Posterior vena cava (tissue), 2 donors: Measurements from ENCODE around the gene DNAJB1. TPM values are rescaled to one million over a fixed set of nuclear protein-coding genes. Genes with fewer than 3 reads are reported as not detected.
"Not testable (repeated sequence)": the region's sequence is repeated elsewhere in the genome, so short reads cannot be mapped to it uniquely, and the experiment has no call there.

Source experiments
- DNase-seq: peaks from one replicate; pipeline ENCODE4 v3.0.0-alpha.2; 2020; ENCODE audit warnings: low spot score
- intact Hi-C, 2 donors: fragments of 100-400 bp; cut with DNase I; formaldehyde crosslinking; loops; one replicate each; pipeline versions ENCODE4 v1.14.1 to v1.14.2; 2022 to 2023
- total RNA-seq, 2 donors: library from RNA; stranded (reverse); fragmentation: NEBNext Ultra II Directional; extraction: Animal tissue kit (Norgen Biotek cat#: 25700); gene quantifications; one replicate each; pipeline ENCODE4 v1.2.1, GENCODE V29; 2021
- donor health status: DM: yes; HTN: yes; CAD: no.
- donor health status: DM: yes; HTN: yes; CAD: no.

The DNAJB1 gene
- total RNA-seq, 2 donors from 2014 or later: 56.2 to 63.2 TPM

DNA sequence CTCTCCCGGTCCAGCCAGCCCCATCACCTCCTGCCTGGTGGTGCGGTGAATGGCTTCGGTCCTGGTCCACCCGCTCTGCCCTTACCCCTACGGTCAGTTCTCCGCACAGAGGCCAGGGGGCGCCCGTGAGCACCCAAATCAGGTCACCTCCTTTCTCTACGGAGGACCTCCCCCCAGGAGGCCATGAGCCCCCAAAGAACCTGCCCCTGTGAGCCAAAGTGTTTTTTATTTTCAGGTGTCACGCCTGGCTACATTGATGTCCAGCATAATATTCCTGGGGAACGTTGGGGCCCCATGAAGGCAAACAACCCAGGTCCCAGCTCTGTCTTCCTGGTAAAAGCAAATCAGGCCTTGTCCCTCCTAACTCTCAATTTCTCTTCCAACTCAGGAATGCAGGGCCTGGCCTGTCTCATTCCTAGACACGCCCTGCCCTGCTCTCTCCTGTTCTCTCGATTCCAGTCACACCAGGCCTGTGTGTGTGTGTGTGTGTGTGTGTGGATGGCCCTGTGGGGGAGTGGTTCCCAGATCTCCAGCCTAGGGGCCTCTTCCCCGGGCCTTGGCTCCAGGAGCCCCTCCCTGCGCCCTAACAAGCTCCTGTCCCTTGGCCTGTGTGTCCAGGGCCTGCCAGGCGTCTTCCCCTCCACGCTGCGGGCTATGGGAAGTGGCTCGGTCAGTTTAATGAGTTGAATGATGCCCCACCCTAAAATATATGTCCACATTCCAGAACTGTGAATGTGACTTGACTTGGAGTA, 12.5 kb downstream of the DNAJB1 start:
- DNase-seq: no peak

DNA sequence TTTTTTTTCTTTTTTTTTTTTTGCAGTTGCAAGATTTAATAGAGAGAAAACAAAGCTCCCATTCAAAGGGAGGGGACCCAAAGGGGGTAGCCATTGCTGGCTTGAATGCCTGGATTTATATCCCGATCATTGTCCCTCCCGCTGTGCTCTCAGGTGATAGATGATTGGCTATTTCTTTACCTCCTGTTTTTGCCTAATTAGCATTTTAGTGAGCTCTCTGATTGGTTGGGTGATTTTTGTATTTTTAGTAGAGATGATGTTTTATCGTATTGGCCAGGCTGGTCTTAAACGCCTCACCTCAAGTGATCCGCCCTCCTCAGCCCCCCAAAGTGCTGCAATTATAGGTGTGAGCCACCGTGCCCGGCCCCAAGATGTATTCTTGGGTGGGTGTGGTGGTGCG, 13.6 kb downstream of the DNAJB1 start:
- intact Hi-C loops, DNase-seq: not testable (repeated sequence)

More for the DNA sequence above, 12.5 kb downstream of the DNAJB1 start:
- intact Hi-C loops: no loop called here

DNA sequence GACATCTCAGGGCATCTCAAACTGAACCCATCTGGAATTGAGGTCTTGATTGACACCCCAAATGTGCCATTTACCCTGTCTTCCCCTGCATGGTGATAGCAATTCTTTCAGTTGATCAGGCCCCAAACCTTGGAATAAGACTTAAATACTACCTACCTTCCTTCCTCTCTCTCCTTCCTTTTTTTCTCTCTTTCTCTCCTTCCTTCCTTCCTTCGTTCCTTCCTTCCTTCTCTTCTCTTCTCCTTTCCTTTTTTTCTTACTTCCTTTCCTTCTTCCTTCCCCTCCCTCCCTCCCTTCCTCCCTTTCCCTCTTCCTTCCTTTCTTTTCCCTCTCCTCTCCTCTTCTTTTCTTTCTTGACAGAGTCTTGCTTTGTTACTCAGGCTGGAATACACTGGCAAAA, 14.9 kb downstream of the DNAJB1 start:
- intact Hi-C loops: no loop called here
- no peak for DNase-seq

DNA sequence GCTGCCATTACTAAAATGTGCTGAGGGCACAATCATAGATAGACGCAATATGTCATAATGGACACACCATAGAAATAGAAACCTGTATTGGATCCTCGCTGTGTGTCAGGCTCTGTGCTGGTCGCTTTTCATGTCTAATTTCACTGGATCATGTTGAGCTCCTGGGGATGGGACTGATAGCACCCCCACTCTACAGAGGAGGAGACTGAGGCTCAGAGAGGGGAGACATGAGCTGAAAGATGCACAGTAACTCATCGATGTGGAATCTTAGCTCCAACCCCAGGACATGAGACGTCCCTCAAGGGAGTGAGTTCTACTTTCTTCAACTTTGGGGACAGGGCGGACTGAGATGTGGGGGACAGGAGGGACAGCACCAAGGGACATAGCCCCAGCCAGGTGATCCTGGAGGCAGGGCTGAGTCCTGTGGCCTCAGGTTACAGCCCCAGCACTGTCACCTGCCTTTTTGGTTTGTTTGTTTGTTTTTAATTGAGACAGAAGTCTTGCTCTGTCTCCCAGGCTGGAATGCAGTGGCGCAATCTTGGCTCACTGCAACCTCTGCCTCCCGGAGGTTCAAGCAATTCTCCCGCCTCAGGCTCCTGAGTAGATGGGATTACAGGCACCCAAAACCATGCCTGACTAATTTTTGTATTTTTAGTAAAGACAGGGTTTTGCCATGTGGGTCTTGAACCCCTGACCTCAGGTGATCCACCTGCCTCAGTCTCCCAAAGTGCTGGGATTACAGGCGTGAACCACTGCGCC, 15.7 kb downstream of the DNAJB1 start:
- intact Hi-C loops: no loop called here

DNA sequence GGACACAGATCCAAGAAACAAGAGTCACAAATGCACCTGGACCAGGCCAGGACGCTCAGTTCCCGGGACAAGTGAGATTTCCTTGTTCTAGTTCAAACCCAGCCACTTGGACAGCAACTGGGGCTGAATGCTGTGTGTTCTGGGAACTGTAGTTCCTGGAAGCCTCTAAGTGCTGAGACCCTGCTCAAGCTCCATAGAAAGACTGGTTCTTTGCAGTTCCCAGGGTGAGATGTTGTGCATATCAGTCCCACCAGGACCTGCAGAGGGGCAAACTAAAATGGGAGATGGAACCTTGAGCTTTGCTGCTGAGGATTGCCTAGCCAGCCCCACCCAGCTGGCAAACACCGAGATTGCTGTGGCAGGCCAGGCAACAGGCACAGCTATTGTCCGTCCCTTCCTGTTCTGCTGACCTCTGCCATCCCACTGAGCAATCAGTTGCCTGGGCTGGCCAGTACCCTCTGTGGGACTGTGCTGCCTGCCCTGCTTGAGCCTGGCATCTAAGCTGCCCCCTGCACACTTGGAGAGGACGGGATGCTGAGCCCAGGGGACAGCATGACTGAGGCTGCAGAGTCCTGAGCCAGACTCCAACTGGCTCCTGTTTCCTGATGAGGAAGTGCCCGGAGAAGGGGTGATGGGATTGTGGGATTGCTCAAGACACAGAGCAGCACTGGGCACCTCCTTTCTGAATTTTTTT, 20.8 kb downstream of the DNAJB1 start:
- DNase-seq: no peak
- intact Hi-C loops: no loop called here

More for the DNA sequence above, 15.7 kb downstream of the DNAJB1 start:
- no peak for DNase-seq

DNA sequence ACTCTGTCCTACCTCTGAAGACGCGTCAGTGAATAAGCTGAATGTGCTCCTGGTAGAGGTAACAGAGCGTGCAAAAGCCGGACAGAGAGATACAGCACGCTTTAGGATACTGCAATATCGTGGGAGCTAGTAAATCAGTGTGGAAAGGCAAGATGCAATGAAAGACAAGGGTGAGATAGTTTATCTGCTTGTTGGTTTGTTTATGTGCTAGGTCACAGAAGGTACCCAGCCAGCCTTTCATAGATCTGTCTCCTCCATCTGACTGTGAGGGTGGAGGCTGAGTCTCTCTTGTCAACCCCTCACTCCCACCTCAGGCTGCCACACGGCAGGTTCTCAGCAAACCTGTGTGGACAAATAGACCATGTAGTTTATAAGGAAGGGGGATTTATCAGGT, 21.4 kb downstream of the DNAJB1 start:
- no peak for DNase-seq
- intact Hi-C loops: no loop called here

DNA sequence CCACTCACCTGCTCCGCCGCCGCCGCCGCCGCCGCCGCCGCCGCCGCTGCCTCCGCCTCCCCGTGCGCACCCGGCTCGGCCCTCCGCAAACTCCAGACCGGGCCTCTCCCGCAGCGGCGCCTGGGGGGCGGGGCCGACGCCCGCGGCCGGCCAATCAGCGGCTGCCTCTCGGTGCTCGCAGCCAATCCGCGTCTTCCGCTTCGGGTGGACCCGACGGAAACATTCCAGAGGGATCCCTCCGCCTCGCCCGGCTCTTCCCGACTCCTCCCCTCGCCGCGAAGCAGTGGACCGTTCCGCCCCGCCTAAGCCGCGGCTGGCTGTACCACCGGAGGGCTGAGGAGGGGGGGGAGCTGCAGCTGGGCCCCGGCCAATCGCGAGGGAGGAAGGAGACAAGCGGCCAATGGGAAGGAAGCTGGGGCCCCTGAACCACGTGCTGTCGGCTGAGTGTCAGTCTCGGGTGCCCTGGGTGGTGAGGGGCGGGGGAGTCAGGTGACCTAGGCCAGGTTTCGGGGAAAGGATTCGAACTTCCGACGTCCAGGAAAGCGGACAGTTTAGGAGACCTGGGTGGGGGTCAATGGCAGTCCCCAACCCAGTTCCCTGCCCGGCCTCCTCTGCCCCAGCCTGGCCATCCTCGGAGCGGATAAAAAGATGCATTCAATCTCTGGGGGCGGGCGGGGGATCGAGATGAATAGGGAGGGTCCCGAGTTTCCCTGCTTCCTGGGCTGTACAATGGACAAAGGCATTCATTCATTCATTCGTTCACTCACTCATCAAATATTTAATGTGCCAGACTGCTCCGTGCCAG, 22.0 kb downstream of the DNAJB1 start, which contains the start of gene GIPC1:
Gene GIPC1 (minus strand): TSS at position 99 of the 805 bp plus-strand sequence. CDS start 13,151 bp downstream, outside the sequence.
- peak; percentile 98 for DNase-seq
- intact Hi-C loops: no loop called here

DNA sequence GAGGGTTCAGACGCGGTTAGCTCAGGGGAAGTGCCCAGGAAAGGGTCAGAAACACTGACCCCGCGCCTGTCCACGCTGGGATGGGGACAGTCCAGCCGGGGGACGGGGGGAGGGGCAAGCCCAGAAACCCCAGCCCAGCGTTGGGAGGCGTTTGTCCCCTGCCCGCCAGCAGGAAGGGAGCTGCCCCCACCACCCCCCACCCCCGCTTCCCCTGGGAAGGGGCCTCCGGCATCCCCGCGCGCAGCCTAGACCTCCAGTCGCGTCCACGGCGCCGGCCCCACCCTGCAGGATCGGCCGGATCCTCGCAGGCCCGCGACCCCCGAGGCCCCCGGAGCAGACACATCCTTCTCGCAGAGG, 22.5 kb downstream of the DNAJB1 start:
- intact Hi-C loops: no loop called here
- DNase-seq: no peak

DNA sequence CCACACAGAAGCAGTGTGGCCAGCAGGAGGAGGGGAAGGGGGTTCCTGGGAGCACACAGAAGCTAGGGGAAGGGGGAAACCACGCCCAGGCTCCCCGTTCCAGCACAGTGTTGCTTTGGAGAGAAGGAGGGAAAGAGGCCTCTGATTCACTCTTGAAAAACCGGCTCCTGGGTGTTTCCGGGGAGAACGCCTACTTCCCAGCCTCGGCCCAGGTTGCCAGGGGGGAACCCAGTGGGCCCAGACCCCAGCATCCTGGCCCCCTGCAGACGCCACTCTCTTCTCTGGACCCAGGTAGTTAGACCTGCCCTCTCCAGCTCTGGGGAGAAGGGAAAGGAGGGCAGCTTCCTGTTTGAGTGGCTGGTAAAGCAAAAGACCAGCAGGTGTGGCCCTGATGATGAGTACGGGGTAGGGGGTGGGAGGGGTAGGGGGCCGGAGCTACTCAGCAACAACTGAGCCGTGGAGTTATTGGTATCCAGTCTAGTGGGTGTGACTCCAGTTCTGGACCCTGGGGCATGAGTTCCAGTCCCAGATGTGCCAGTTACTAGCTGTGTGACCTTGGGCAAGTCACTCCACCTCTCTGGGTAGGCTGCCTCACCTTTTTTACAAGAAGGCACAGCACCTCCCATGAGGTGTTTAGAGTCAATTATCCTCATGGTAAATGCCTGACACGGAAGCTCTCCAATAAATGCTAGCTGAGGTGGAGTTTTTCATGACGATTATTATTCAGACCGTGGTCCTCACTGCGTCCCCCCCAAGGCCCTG, 23.1 kb downstream of the DNAJB1 start:
- intact Hi-C loops: no loop called here
- no peak for DNase-seq

DNA sequence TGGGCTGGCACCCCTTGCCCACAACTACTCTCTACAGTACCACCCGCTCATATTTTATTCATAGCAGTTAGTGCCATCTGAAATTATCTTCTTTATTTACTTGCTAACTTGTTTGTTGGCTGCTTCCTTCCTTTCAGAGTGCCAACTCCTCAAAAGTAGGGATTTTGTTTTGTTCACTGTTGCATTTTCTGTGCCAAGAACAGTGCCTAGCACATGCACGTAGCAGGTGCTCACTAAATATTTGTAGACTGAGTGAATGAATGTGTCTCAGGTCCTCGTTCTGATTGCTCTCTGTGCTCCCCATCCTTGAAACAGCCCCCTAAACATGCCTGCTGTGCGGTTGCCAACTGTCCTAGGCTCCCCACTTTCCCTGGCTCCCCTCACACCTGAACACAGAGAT, 23.8 kb downstream of the DNAJB1 start:
- intact Hi-C loops: no loop called here
- no peak for DNase-seq

DNA sequence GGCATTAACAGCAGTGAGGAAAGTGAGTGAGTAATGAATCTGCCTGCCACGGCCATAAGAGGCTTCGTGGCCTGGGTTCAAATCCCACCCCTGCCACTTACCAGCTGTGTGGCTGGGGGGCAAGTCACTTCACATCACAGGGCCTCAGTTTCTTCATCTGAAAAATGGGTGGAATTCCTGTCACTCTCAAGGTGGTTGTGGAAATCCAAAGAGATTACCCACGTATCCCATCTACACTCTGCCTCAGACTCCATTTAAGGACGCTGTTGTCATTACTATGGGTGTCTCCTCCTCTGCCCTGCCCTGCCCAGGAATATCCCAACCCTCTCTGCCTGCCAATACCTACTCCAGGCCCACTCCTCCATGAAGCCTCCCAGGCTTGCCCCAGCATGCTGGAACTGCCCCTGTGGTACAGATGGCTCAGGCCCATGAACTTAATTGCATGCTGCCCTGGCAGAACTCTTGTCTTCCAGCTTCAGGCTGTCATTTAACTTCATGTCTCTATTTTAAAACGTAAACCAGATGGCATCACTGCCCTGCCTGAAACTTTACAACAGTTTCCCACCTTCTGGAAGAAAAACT, 25.4 kb downstream of the DNAJB1 start:
- intact Hi-C loops: no loop called here

DNA sequence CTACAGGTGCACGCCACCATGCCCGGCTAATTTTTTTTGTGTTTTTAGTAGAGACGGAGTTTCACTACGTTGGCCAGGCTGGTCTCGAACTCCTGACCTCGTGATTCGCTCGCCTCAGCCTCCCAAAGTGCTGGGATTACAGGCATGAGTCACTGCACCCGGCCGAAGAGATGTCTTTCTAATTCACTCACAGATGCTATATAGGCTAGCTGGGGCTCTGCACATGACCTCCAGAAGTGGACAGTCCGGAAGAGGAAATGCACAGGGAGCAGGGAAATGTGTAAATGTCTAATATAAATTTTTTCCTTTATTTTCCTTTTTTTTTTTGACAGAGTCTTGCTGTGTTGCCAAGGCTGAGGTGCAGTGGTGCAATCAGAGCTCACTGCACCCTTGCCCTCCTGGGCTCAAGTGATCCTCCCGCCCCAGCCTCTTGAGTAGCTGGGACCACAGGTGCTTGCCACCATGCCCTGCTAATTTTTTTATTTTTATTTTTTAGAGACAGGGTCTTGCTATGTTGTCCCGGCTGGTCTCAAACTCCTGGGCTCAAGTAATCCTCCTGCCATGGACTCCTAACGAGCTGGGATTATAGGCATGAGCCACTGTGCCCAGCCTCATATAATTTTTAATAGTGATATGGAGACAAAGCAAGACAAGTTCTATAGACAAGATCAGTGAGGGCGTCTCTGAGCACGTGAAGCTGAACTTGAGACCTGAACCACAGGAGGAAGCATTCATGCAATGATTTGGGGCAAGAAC, 30.6 kb downstream of the DNAJB1 start:
- intact Hi-C loops: loop anchor here in 1 of 2 donors (10.0 kb wide), 1 partner anchor 343 kb away; no protein-coding TSS in a partner anchor
- no peak for DNase-seq

More for the DNA sequence above, 25.4 kb downstream of the DNAJB1 start:
- no peak for DNase-seq

DNA sequence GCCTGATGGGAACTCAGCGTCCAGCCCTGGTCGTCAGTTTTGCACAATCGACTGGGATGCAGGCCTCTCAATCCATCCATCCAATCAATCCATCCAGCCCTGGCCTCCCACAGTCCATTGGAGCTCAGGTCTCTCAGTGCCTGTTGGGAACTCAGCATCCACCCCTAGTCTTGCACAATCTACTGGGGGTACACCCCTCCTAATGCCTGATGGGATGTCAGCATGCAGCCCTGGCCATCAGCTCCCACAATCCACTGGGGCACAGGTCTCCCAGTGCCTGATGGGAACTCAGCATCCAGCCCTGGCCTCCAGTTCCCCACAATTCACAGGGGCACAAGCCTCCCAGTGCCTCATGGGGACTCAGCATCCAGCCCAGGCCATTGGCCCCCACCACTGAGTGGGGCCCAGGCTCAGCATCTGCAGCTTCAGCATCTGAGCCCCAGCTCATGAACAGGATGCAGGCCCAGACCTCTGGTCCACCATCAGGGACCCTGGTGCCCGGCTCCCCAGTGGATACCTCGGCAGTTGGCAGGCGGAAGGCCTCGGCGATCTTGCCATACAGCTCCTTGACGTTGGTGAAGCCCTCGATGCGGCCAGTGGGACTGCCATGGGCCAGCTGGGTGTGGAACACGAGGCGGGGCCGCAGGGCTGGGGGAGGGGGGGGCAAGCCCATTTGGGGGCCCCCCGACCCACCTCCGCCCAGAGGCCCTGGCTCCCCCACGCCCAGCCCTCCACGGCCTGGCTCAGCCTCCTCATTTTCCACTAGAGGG, 35.8 kb downstream of the DNAJB1 start:
- intact Hi-C loops: loop anchor here in 1 of 2 donors (10.0 kb wide), 1 partner anchor 338 kb away; no protein-coding TSS in a partner anchor
- DNase-seq: no peak

DNA sequence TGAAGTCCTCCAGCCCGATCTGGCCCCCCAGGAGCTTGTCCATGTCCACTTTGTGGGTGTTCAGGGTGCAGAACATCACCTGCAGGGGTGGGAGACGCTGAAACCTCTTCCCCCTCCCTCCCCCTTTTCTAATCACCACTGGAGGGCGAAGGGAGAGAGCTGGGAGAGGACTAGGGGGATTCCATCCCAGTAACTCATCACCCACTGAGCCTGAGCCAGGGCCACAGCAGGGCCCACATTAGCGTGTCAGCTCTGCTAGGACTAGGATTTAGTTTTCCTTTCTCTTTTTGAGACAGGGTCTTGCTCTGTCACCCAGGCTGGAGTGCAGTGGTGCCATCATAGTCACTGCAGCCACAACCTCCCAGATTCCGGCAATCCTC, 37.5 kb downstream of the DNAJB1 start:
- no peak for DNase-seq
- intact Hi-C loops: loop anchor here in 1 of 2 donors (10.0 kb wide), 1 partner anchor 336 kb away; no protein-coding TSS in a partner anchor

DNA sequence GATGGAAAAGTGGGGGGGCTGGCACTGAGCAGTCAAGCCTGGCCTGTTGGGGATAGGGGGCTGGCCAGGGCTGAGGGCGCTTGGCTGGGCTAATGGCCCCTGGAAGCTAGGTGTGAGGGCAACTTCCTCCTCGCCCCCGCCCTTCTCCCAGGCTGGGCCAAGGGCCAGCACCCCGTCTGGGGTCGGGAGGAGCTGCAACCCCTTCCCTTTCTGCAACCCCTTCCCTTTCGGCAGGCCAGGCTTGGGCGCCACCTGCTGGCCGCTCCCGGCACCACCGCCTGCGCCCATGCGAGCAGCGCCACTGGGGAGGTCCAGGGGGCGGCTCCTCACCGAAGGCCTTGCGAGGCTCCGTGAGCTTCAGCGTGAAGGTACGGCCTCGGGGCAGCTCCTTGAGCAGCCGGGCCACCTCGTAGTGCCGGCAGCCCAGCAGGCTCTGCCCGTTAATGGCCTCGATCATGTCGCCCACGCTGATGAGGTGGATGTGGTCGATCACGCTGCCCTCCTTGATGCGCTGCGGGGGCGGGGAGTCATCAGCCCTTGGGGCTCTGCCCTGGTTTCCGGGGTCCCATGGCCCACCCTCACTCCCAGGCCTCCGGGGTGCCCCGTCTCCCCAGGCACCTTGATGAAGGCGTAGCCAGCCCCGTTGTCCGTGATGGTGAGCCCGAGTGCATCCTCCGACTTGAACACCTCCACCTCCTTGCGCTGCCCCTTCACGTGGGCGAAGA, 38.1 kb downstream of the DNAJB1 start:
- no peak for DNase-seq
- intact Hi-C loops: loop anchor here (10.0 kb wide), 2 partner anchors 125 to 335 kb away; no protein-coding TSS in a partner anchor
